Endothelial cell (in vitro differentiated cells): ENCODE data around the gene CTNND2. TPM values are rescaled to one million over a fixed set of nuclear protein-coding genes. Genes with fewer than 3 reads are reported as not detected.
"Not testable (repeated sequence)": the region's sequence is repeated elsewhere in the genome, so short reads cannot be mapped to it uniquely, and the experiment has no call there.

ENCODE experiments used
- DNase-seq: peaks from one replicate; pipeline ENCODE4 v3.0.0; 2021; ENCODE audit warnings: low spot score
- H3K27ac Mint-ChIP-seq: one replicate; pipeline ENCODE4 v1.8.0; 2021; ENCODE audit warnings: mixed read lengths, inconsistent platforms; ENCODE audit not compliant: unreplicated experiment
- H3K27me3 Mint-ChIP-seq: one replicate; pipeline ENCODE4 v1.8.0; 2021; ENCODE audit warnings: mild to moderate bottlenecking, moderate library complexity, mixed read lengths, inconsistent platforms; ENCODE audit not compliant: unreplicated experiment
- H3K36me3 Mint-ChIP-seq: one replicate; pipeline ENCODE4 v1.8.0; 2021; ENCODE audit warnings: mild to moderate bottlenecking, low read depth, mixed read lengths, inconsistent platforms; ENCODE audit not compliant: unreplicated experiment
- H3K4me1 Mint-ChIP-seq: one replicate; pipeline ENCODE4 v1.8.0; 2021; ENCODE audit warnings: mild to moderate bottlenecking, mixed read lengths, inconsistent platforms; ENCODE audit not compliant: unreplicated experiment
- H3K4me3 Mint-ChIP-seq: one replicate; pipeline ENCODE4 v1.8.0; 2021; ENCODE audit warnings: mild to moderate bottlenecking, mixed read lengths, inconsistent platforms; ENCODE audit not compliant: unreplicated experiment
- H3K9me3 Mint-ChIP-seq: one replicate; pipeline ENCODE4 v1.8.0; 2021; ENCODE audit warnings: mixed read lengths, inconsistent platforms; ENCODE audit not compliant: unreplicated experiment
- CTCF ChIP-seq: fragments of 200-600 bp; sonication (generic); IDR thresholded peaks from one replicate; pipeline ENCODE4 v1.5.0; 2021; ENCODE audit warnings: antibody characterized with exemption; ENCODE audit not compliant: unreplicated experiment
- total RNA-seq: library from RNA; stranded (reverse); fragmentation: NEBNext Ultra II Directional; extraction: Animal tissue kit (Norgen Biotek cat#: 25700); gene quantifications from one replicate; pipeline ENCODE4 v1.2.1, GENCODE V29; 2021; ENCODE audit not compliant: unreplicated experiment

CTNND2 gene
- total RNA-seq, 1 donor from 2014 or later, result 3.6 TPM

GRCh38 chr5:11010429-11011210 is 893.6 kb downstream of the CTNND2 start:
- Mint-ChIP-seq H3K27ac (no peak overlapping the region), H3K9me3 (no peaks in the 10 kb centered on the region), H3K36me3 (no peaks in the 10 kb centered on the region), H3K4me1 (no peaks in the 10 kb centered on the region), H3K4me3 (no peak overlapping the region), H3K27me3 (no peaks in the 10 kb centered on the region)
- no peak for TF ChIP-seq CTCF
- DNase-seq, result no peak

DNA sequence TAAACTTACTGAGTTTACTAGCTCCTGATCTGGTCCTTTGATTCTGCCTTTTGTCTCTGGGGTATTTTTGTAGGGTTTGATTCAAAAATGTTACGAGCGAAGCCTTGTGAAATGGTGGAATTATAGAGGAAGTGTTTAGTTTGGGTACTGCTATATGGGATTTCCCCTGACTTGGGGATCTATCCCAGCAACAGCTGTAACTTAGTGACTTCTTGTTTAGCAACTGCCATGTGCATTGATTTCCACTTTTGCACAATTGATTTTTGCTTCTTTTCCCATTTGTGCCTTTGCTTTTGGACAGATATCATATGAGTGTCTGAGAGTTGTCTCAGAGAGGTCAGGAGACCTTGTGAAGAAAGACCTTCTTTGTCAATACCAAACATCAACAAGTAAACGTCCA is 894.7 kb downstream of the CTNND2 start:
- Mint-ChIP-seq H3K36me3 (no peaks in the 10 kb centered on the region), H3K4me3 (no peak overlapping the region), H3K9me3 (no peaks in the 10 kb centered on the region), H3K27me3 (no peaks in the 10 kb centered on the region), H3K27ac (no peak overlapping the region), H3K4me1 (no peaks in the 10 kb centered on the region)
- no peak for TF ChIP-seq CTCF
- DNase-seq, result no peak

- H3K4me3 Mint-ChIP-seq, result no peak overlapping the region
- H3K4me1 Mint-ChIP-seq, result no peaks in the 10 kb centered on the region
- H3K27me3 Mint-ChIP-seq, result no peaks in the 10 kb centered on the region
- H3K27ac Mint-ChIP-seq, result no peak overlapping the region
- no peaks in the 10 kb centered on the region for H3K9me3 Mint-ChIP-seq
- no peaks in the 10 kb centered on the region for H3K36me3 Mint-ChIP-seq
- no peak for TF ChIP-seq CTCF
- DNase-seq, result no peak
Observed at GRCh38 chr5:11007269-11007870, 896.9 kb downstream of the CTNND2 start.

GRCh38 chr5:11004523-11004922 is 899.7 kb downstream of the CTNND2 start:
- not testable (repeated sequence) for H3K4me1 Mint-ChIP-seq, H3K4me3 Mint-ChIP-seq, H3K27ac Mint-ChIP-seq, H3K9me3 Mint-ChIP-seq, DNase-seq, H3K27me3 Mint-ChIP-seq, H3K36me3 Mint-ChIP-seq

DNA sequence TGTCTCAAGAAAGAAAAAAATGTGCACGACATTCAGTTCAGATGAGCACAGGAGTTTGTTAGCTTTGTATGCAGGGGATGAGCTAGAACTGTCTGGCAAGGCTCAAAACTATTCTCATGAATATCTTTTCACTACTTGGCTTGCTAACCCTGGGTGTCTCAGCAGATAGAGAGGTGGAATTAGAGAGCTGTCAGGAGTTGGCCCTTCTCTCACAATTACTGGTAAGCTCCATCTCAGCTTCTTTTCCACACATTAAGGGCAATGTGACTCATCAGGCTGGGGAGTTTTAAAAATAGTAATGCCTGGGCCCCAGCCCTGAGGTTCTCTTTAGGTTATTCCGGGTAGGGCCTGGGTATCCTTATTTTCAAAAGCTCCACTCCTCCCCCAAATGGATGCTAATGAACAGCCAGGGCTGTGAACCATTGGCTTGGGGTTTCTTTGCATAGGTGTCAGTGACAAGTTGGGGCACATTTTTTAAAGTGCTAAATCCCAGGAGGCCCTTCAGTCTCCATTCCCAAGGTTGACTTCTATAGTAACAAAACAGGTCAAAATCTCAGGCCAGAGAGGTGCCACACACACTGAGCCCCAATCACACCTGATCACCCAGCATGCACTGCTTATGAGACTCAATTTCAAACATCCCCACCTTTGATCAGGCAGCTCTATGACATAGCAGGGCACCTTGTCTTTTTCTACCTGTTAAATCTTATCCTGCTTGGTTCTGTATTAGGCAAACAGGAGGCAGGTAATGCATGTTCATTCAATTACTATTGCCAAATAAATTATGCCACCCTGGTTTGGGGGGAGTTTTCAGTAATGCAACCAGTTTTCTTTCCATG is 903.5 kb downstream of the CTNND2 start:
- Mint-ChIP-seq H3K36me3 (no peaks in the 10 kb centered on the region), H3K27me3 (peaks cover 1% of the 10 kb centered on the region), H3K27ac (no peak overlapping the region), H3K4me1 (no peaks in the 10 kb centered on the region), H3K4me3 (no peak overlapping the region), H3K9me3 (no peaks in the 10 kb centered on the region)
- no peak for TF ChIP-seq CTCF
- DNase-seq, result no peak
